ENCODE data around the gene COLGALT1.
"Not testable (repeated sequence)": the region's sequence is repeated elsewhere in the genome, so short reads cannot be mapped to it uniquely, and the experiment has no call there.

COLGALT1 gene

DNA sequence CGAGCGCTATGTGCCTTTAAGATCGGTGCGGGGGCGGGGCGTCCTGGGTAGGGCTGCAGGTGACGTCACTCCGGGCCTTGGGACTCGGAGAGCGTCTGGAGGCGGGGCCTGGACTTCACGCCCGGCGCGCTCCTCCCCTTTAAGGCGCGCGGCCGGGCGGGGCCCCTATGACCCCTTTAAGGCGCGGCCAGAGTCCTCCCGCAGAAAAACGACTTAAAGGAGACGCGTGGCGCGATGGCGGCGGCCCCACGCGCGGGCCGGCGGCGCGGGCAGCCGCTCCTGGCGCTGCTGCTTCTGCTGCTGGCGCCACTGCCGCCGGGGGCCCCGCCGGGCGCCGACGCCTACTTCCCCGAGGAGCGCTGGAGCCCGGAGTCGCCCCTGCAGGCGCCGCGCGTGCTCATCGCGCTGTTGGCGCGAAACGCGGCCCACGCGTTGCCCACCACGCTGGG lies at the start of gene COLGALT1:
Gene COLGALT1 (plus strand): TSS at position 170 of the 449 bp plus-strand sequence. CDS start 65 bp downstream, at position 235.
- TF ChIP-seq, protein P1, sequence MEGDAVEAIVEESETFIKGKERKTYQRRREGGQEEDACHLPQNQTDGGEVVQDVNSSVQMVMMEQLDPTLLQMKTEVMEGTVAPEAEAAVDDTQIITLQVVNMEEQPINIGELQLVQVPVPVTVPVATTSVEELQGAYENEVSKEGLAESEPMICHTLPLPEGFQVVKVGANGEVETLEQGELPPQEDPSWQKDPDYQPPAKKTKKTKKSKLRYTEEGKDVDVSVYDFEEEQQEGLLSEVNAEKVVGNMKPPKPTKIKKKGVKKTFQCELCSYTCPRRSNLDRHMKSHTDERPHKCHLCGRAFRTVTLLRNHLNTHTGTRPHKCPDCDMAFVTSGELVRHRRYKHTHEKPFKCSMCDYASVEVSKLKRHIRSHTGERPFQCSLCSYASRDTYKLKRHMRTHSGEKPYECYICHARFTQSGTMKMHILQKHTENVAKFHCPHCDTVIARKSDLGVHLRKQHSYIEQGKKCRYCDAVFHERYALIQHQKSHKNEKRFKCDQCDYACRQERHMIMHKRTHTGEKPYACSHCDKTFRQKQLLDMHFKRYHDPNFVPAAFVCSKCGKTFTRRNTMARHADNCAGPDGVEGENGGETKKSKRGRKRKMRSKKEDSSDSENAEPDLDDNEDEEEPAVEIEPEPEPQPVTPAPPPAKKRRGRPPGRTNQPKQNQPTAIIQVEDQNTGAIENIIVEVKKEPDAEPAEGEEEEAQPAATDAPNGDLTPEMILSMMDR (IDR thresholded peaks at IDR 0.05; ENCODE audit: control insufficient read depth, insufficient read depth, low read depth, low read length, missing control alignments) = no peak

DNA sequence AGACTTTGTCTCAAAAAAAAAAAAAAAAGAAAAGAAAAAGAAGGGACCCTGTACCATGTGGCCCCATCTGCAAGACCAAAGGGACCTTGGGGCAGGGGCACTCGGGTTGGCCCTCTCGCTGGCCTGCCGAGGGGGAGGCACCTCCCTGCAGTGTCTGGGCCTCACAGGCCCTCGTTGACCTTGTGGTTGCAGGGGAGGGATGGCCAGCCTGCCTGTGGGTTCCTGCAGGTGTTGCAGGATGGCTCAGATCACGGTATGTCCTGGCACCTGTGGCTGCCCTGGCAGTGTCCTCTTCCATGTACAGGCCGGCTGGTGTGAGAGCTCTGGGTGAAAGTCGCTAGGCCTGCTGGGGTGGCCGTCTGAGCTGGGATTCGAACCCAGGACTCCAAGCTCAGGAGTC lies 48.7 kb upstream of the COLGALT1 start:
- DNase-seq (ENCODE audit: low read depth) = no peak
- TF ChIP-seq, protein P1 (IDR thresholded peaks at IDR 0.05; ENCODE audit: control insufficient read depth, insufficient read depth, low read depth, low read length, missing control alignments) = no peak

More for the DNA sequence above, at the start of gene COLGALT1:
- peak; percentile 73 for DNase-seq (ENCODE audit: low read depth)
- H3K4me3 ChIP-seq (ENCODE audit: control insufficient read depth, low read depth, low read length) = peak within 1 kb of the TSS; percentile 89

GRCh38 chr19:17508558-17508933 lies 46.9 kb upstream of the COLGALT1 start:
- not testable (repeated sequence) for H3K4me3 ChIP-seq (ENCODE audit: control insufficient read depth, low read depth, low read length); DNase-seq (ENCODE audit: low read depth)

More for the DNA sequence above, 48.7 kb upstream of the COLGALT1 start:
- no peak overlapping the region for H3K4me3 ChIP-seq (ENCODE audit: control insufficient read depth, low read depth, low read length)

GRCh38 chr19:17510220-17510993 lies 45.0 kb upstream of the COLGALT1 start:
- TF ChIP-seq, protein P1 (IDR thresholded peaks at IDR 0.05; ENCODE audit: control insufficient read depth, insufficient read depth, low read depth, low read length, missing control alignments) = no peak
- H3K4me3 ChIP-seq (ENCODE audit: control insufficient read depth, low read depth, low read length) = peak overlapping the region; percentile 97
- DNase-seq (ENCODE audit: low read depth) = no peak

DNA sequence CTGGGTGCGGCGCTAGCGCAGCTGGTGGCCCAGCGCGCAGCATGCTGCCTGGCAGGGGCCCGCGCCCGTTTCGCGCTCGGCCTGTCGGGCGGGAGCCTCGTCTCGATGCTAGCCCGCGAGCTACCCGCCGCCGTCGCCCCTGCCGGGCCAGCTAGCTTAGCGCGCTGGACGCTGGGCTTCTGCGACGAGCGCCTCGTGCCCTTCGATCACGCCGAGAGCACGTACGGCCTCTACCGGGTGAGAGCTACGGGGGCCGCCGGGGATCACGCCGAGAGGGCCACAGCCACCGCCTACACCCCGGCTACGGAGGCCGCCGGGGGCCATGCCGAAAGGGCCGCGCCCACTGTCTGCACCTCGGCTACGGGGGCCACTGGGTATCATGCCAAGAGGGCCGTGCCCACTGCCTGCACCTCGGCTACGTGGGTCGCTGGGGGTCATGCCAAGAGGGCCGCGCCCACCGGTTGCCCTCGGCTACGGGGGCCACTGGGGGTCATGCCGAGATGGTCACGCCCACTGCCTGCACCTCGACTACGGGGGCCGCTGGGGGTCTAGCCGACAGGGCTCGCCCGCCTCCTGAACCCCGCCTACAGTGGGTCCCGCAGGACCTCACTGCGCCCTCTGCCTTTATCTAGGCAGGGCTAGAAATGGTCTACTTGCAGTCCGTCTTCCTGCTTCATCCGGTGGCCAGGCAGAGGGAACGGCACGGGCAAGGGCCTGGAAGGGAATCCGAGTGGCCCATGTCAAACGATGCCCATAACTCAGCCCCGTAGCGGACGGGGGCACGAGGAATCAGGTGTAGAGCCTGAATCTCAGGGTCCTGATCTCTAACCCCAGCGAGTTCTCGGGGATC lies 43.5 kb upstream of the COLGALT1 start:
- peak overlapping the region; percentile 97 for H3K4me3 ChIP-seq (ENCODE audit: control insufficient read depth, low read depth, low read length)
- DNase-seq (ENCODE audit: low read depth) = peak; percentile 24
- TF ChIP-seq, protein P1 (IDR thresholded peaks at IDR 0.05; ENCODE audit: control insufficient read depth, insufficient read depth, low read depth, low read length, missing control alignments) = peak; percentile 14

DNA sequence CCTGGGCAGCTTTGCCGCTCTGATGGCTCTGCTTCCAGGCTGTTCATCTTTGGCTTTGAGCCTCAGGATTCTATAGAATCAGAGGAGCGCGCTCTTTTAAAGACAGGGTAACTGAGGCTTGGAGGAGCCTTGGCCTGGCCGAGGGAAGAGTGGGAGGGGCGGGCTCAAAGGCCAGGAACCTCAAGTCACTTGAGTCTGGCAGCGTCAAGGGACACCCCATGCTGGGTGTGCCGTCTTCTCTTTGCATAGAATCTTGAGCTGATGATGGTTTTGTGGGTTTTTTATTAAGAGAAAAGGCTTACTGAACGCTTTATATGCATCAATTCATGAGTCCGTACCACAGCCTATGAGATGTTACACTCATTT lies 42.9 kb upstream of the COLGALT1 start:
- no peak for DNase-seq (ENCODE audit: low read depth)
- TF ChIP-seq, protein P1 (IDR thresholded peaks at IDR 0.05; ENCODE audit: control insufficient read depth, insufficient read depth, low read depth, low read length, missing control alignments) = no peak
- peak overlapping the region; percentile 97 for H3K4me3 ChIP-seq (ENCODE audit: control insufficient read depth, low read depth, low read length)

Measured in AG09309 (cell line).